ENCODE measurements around the gene INPP5K.
"Not testable (repeated sequence)": the region's sequence is repeated elsewhere in the genome, so short reads cannot be mapped to it uniquely, and the experiment has no call there.

The INPP5K gene

GRCh38 chr17:1545618-1546017, 29.2 kb upstream of the INPP5K start:
- Histone ChIP-seq H3K4me1 (ENCODE audit: control insufficient read depth, insufficient read depth, low read length, unreplicated experiment) (no peaks in the 10 kb centered on the region), H3K27ac (ENCODE audit: low read depth, low read length) (no peak overlapping the region)

GRCh38 chr17:1542316-1542715, 25.9 kb upstream of the INPP5K start:
- H3K27ac ChIP-seq (ENCODE audit: low read depth, low read length) = no peak overlapping the region
- no peaks in the 10 kb centered on the region for H3K79me2 ChIP-seq (ENCODE audit: control insufficient read depth, insufficient read depth, low read length, unreplicated experiment)
- no peaks in the 10 kb centered on the region for H3K4me1 ChIP-seq (ENCODE audit: control insufficient read depth, insufficient read depth, low read length, unreplicated experiment)
- H3K4me3 ChIP-seq (ENCODE audit: low read depth, low read length) = no peak overlapping the region
- H3K36me3 ChIP-seq (ENCODE audit: insufficient read depth, low read length) = peaks cover 31% of the 10 kb centered on the region
- no peaks in the 10 kb centered on the region for H3K27me3 ChIP-seq (ENCODE audit: insufficient read depth, low read length)
- no peak overlapping the region for H2AFZ ChIP-seq (ENCODE audit: low read length, unreplicated experiment)

More at GRCh38 chr17:1545618-1546017, 29.2 kb upstream of the INPP5K start:
- Histone ChIP-seq H3K79me2 (ENCODE audit: control insufficient read depth, insufficient read depth, low read length, unreplicated experiment) (no peaks in the 10 kb centered on the region), H3K36me3 (ENCODE audit: insufficient read depth, low read length) (peaks cover 17% of the 10 kb centered on the region), H3K4me3 (ENCODE audit: low read depth, low read length) (no peak overlapping the region), H3K27me3 (ENCODE audit: insufficient read depth, low read length) (no peaks in the 10 kb centered on the region), H2AFZ (ENCODE audit: low read length, unreplicated experiment) (no peak overlapping the region)

GRCh38 chr17:1541367-1541904, 25.0 kb upstream of the INPP5K start:
- no peak overlapping the region for H2AFZ ChIP-seq (ENCODE audit: low read length, unreplicated experiment)
- no peaks in the 10 kb centered on the region for H3K4me1 ChIP-seq (ENCODE audit: control insufficient read depth, insufficient read depth, low read length, unreplicated experiment)
- no peak overlapping the region for H3K4me3 ChIP-seq (ENCODE audit: low read depth, low read length)
- H3K27ac ChIP-seq (ENCODE audit: low read depth, low read length) = no peak overlapping the region
- H3K36me3 ChIP-seq (ENCODE audit: insufficient read depth, low read length) = peaks cover 26% of the 10 kb centered on the region
- no peaks in the 10 kb centered on the region for H3K27me3 ChIP-seq (ENCODE audit: insufficient read depth, low read length)
- no peaks in the 10 kb centered on the region for H3K79me2 ChIP-seq (ENCODE audit: control insufficient read depth, insufficient read depth, low read length, unreplicated experiment)

GRCh38 chr17:1539811-1540210, 23.4 kb upstream of the INPP5K start:
- Histone ChIP-seq H3K36me3 (ENCODE audit: insufficient read depth, low read length) (peaks cover 31% of the 10 kb centered on the region), H3K4me3 (ENCODE audit: low read depth, low read length) (no peak overlapping the region), H3K27ac (ENCODE audit: low read depth, low read length) (no peak overlapping the region), H3K79me2 (ENCODE audit: control insufficient read depth, insufficient read depth, low read length, unreplicated experiment) (no peaks in the 10 kb centered on the region), H3K27me3 (ENCODE audit: insufficient read depth, low read length) (no peaks in the 10 kb centered on the region), H3K4me1 (ENCODE audit: control insufficient read depth, insufficient read depth, low read length, unreplicated experiment) (no peaks in the 10 kb centered on the region), H2AFZ (ENCODE audit: low read length, unreplicated experiment) (no peak overlapping the region)

- no peak overlapping the region for H2AFZ ChIP-seq (ENCODE audit: low read length, unreplicated experiment)
- no peak overlapping the region for H3K27ac ChIP-seq (ENCODE audit: low read depth, low read length)
- H3K4me1 ChIP-seq (ENCODE audit: control insufficient read depth, insufficient read depth, low read length, unreplicated experiment) = no peaks in the 10 kb centered on the region
- no peaks in the 10 kb centered on the region for H3K27me3 ChIP-seq (ENCODE audit: insufficient read depth, low read length)
- no peaks in the 10 kb centered on the region for H3K79me2 ChIP-seq (ENCODE audit: control insufficient read depth, insufficient read depth, low read length, unreplicated experiment)
- no peak overlapping the region for H3K4me3 ChIP-seq (ENCODE audit: low read depth, low read length)
- H3K36me3 ChIP-seq (ENCODE audit: insufficient read depth, low read length) = peaks cover 25% of the 10 kb centered on the region
Measured at GRCh38 chr17:1535737-1536136, 19.3 kb upstream of the INPP5K start.

- peaks cover 17% of the 10 kb centered on the region; the same call in 1 of the 2 replicates for H3K36me3 ChIP-seq (ENCODE audit: insufficient read depth, low read length)
- no peak overlapping the region for H3K27ac ChIP-seq (ENCODE audit: low read depth, low read length)
- H3K79me2 ChIP-seq (ENCODE audit: control insufficient read depth, insufficient read depth, low read length, unreplicated experiment) = no peaks in the 10 kb centered on the region
Measured at GRCh38 chr17:1533661-1534325, 17.4 kb upstream of the INPP5K start.

GRCh38 chr17:1532836-1533602, 16.6 kb upstream of the INPP5K start:
- no peaks in the 10 kb centered on the region for H3K79me2 ChIP-seq (ENCODE audit: control insufficient read depth, insufficient read depth, low read length, unreplicated experiment)
- H3K27ac ChIP-seq (ENCODE audit: low read depth, low read length) = no peak overlapping the region
- no peak overlapping the region for H2AFZ ChIP-seq (ENCODE audit: low read length, unreplicated experiment)
- H3K4me3 ChIP-seq (ENCODE audit: low read depth, low read length) = no peak overlapping the region
- peaks cover 9% of the 10 kb centered on the region; the same call in 1 of the 2 replicates for H3K36me3 ChIP-seq (ENCODE audit: insufficient read depth, low read length)
- no peaks in the 10 kb centered on the region for H3K4me1 ChIP-seq (ENCODE audit: control insufficient read depth, insufficient read depth, low read length, unreplicated experiment)
- H3K27me3 ChIP-seq (ENCODE audit: insufficient read depth, low read length) = no peaks in the 10 kb centered on the region

More at GRCh38 chr17:1533661-1534325, 17.4 kb upstream of the INPP5K start:
- H3K4me3 ChIP-seq (ENCODE audit: low read depth, low read length) = no peak overlapping the region
- no peaks in the 10 kb centered on the region for H3K27me3 ChIP-seq (ENCODE audit: insufficient read depth, low read length)
- no peaks in the 10 kb centered on the region for H3K4me1 ChIP-seq (ENCODE audit: control insufficient read depth, insufficient read depth, low read length, unreplicated experiment)
- H2AFZ ChIP-seq (ENCODE audit: low read length, unreplicated experiment) = no peak overlapping the region

- Histone ChIP-seq H3K27ac (ENCODE audit: low read depth, low read length) (no peak overlapping the region), H2AFZ (ENCODE audit: low read length, unreplicated experiment) (no peak overlapping the region), H3K4me1 (ENCODE audit: control insufficient read depth, insufficient read depth, low read length, unreplicated experiment) (no peaks in the 10 kb centered on the region), H3K27me3 (ENCODE audit: insufficient read depth, low read length) (no peaks in the 10 kb centered on the region), H3K36me3 (ENCODE audit: insufficient read depth, low read length) (no peaks in the 10 kb centered on the region), H3K79me2 (ENCODE audit: control insufficient read depth, insufficient read depth, low read length, unreplicated experiment) (no peaks in the 10 kb centered on the region), H3K4me3 (ENCODE audit: low read depth, low read length) (no peak overlapping the region)
Measured at GRCh38 chr17:1529863-1530262, 13.5 kb upstream of the INPP5K start.

- H3K27ac ChIP-seq (ENCODE audit: low read depth, low read length); H3K27me3 ChIP-seq (ENCODE audit: insufficient read depth, low read length); H3K4me1 ChIP-seq (ENCODE audit: control insufficient read depth, insufficient read depth, low read length, unreplicated experiment); H3K36me3 ChIP-seq (ENCODE audit: insufficient read depth, low read length); H2AFZ ChIP-seq (ENCODE audit: low read length, unreplicated experiment); H3K4me3 ChIP-seq (ENCODE audit: low read depth, low read length); H3K79me2 ChIP-seq (ENCODE audit: control insufficient read depth, insufficient read depth, low read length, unreplicated experiment): not testable (repeated sequence)
Measured at GRCh38 chr17:1526876-1527275, 10.5 kb upstream of the INPP5K start.

- peaks cover 6% of the 10 kb centered on the region for H3K79me2 ChIP-seq (ENCODE audit: control insufficient read depth, insufficient read depth, low read length, unreplicated experiment)
- no peak overlapping the region for H3K27ac ChIP-seq (ENCODE audit: low read depth, low read length)
- peaks cover 6% of the 10 kb centered on the region for H3K4me1 ChIP-seq (ENCODE audit: control insufficient read depth, insufficient read depth, low read length, unreplicated experiment)
- no peaks in the 10 kb centered on the region for H3K27me3 ChIP-seq (ENCODE audit: insufficient read depth, low read length)
- H2AFZ ChIP-seq (ENCODE audit: low read length, unreplicated experiment) = no peak overlapping the region
- H3K36me3 ChIP-seq (ENCODE audit: insufficient read depth, low read length) = no peaks in the 10 kb centered on the region; the same call in 1 of the 2 replicates
- no peak overlapping the region for H3K4me3 ChIP-seq (ENCODE audit: low read depth, low read length)
Measured at GRCh38 chr17:1522626-1523025, 6.2 kb upstream of the INPP5K start.

Data from ACC112 (cell line).